Activated CD4-positive, CD25-positive, alpha-beta regulatory T cell (primary cell): ENCODE results near the gene FIG4.
A peak's percentile ranks its signal among the peaks of the same experiment; 100 is the strongest.
"Not testable (repeated sequence)": the region's sequence is repeated elsewhere in the genome, so short reads cannot be mapped to it uniquely, and the experiment has no call there.

Experiments
- DNase-seq, 4 experiments: peaks; one replicate each; lab custom pipeline; 2025; lab: John Stamatoyannopoulos, UW

FIG4 gene

GRCh38 chr6:109702791-109703190 is 11.7 kb downstream of the FIG4 start:
- DNase-seq: no peak

- peak; percentile 35 to 54 (median 40) for DNase-seq
Observed at GRCh38 chr6:109705258-109705657, 14.2 kb downstream of the FIG4 start.

- DNase-seq: no peak
Observed at GRCh38 chr6:109706513-109706912, 15.4 kb downstream of the FIG4 start.

- DNase-seq: not testable (repeated sequence)
Observed at GRCh38 chr6:109708099-109708498, 17.0 kb downstream of the FIG4 start.

- no peak for DNase-seq
Observed at GRCh38 chr6:109713097-109713496, 22.0 kb downstream of the FIG4 start.

- DNase-seq: no peak
Observed at GRCh38 chr6:109714166-109714565, 23.1 kb downstream of the FIG4 start.

- DNase-seq: no peak
Observed at GRCh38 chr6:109714611-109715010, 23.5 kb downstream of the FIG4 start.

GRCh38 chr6:109715616-109716015 is 24.5 kb downstream of the FIG4 start:
- DNase-seq: no peak

- DNase-seq: no peak
Observed at GRCh38 chr6:109717971-109718370, 26.9 kb downstream of the FIG4 start.

- DNase-seq: no peak
Observed at GRCh38 chr6:109718991-109719390, 27.9 kb downstream of the FIG4 start.

GRCh38 chr6:109720311-109720710 is 29.2 kb downstream of the FIG4 start:
- DNase-seq: no peak

GRCh38 chr6:109722011-109722410 is 30.9 kb downstream of the FIG4 start:
- no peak for DNase-seq

GRCh38 chr6:109722564-109723254 is 31.6 kb downstream of the FIG4 start:
- no peak for DNase-seq

- not testable (repeated sequence) for DNase-seq
Observed at GRCh38 chr6:109725250-109725649, 34.2 kb downstream of the FIG4 start.

GRCh38 chr6:109736273-109737025 is 45.4 kb downstream of the FIG4 start:
- no peak for DNase-seq

- DNase-seq: no peak
Observed at GRCh38 chr6:109738255-109738654, 47.2 kb downstream of the FIG4 start.

- DNase-seq: no peak
Observed at GRCh38 chr6:109738667-109739066, 47.6 kb downstream of the FIG4 start.

- no peak for DNase-seq
Observed at GRCh38 chr6:109739686-109740085, 48.6 kb downstream of the FIG4 start.

GRCh38 chr6:109740787-109741186 is 49.7 kb downstream of the FIG4 start:
- no peak for DNase-seq

GRCh38 chr6:109743739-109744138 is 52.6 kb downstream of the FIG4 start:
- DNase-seq: no peak

GRCh38 chr6:109744779-109745178 is 53.7 kb downstream of the FIG4 start:
- not testable (repeated sequence) for DNase-seq

GRCh38 chr6:109747221-109747620 is 56.1 kb downstream of the FIG4 start:
- no peak for DNase-seq

GRCh38 chr6:109759098-109759955 is 68.2 kb downstream of the FIG4 start:
- no peak for DNase-seq
